Stimulated activated CD4-positive, alpha-beta T cell treated with anti-CD3 and anti-CD28 coated beads, Interleukin-4, amount 100 ng/mL, for 4 hours (primary cell): ENCODE measurements around the gene AKAP8L.
"Not testable (repeated sequence)": the region's sequence is repeated elsewhere in the genome, so short reads cannot be mapped to it uniquely, and the experiment has no call there.

Experiments used
- DNase-seq, 2 experiments: peaks; one replicate each; pipeline ENCODE4 v3.0.0-alpha.2; 2020

Gene AKAP8L

GRCh38 chr19:15417699-15418098, 1.1 kb downstream of the AKAP8L start:
- no peak for DNase-seq

GRCh38 chr19:15412832-15413231, 6.0 kb downstream of the AKAP8L start:
- no peak for DNase-seq

- not testable (repeated sequence) for DNase-seq
Measured at GRCh38 chr19:15411351-15411750, 7.4 kb downstream of the AKAP8L start.

- DNase-seq, result no peak
Measured at GRCh38 chr19:15404780-15405211, 14.0 kb downstream of the AKAP8L start.

- DNase-seq, result no peak
Measured at GRCh38 chr19:15404097-15404779, 14.6 kb downstream of the AKAP8L start.

- no peak for DNase-seq
Measured at GRCh38 chr19:15403151-15403531, 15.6 kb downstream of the AKAP8L start.

GRCh38 chr19:15402411-15403150, 16.2 kb downstream of the AKAP8L start:
- DNase-seq, result no peak

GRCh38 chr19:15401397-15401710, 17.4 kb downstream of the AKAP8L start:
- no peak for DNase-seq

GRCh38 chr19:15400521-15401396, 18.0 kb downstream of the AKAP8L start:
- DNase-seq, result no peak

- no peak for DNase-seq
Measured at GRCh38 chr19:15399635-15400034, 19.2 kb downstream of the AKAP8L start.

GRCh38 chr19:15399234-15399515, 19.6 kb downstream of the AKAP8L start:
- DNase-seq, result no peak

- no peak for DNase-seq
Measured at GRCh38 chr19:15398501-15399233, 20.1 kb downstream of the AKAP8L start.

- DNase-seq, result no peak
Measured at GRCh38 chr19:15397782-15398181, 21.0 kb downstream of the AKAP8L start.

GRCh38 chr19:15397236-15397635, 21.6 kb downstream of the AKAP8L start:
- DNase-seq, result no peak

- DNase-seq, result no peak
Measured at GRCh38 chr19:15396436-15396835, 22.4 kb downstream of the AKAP8L start.

GRCh38 chr19:15395251-15395650, 23.5 kb downstream of the AKAP8L start:
- DNase-seq, result not testable (repeated sequence)

GRCh38 chr19:15394426-15394825, 24.4 kb downstream of the AKAP8L start:
- DNase-seq, result no peak

GRCh38 chr19:15393963-15394362, 24.8 kb downstream of the AKAP8L start:
- no peak for DNase-seq

- no peak for DNase-seq
Measured at GRCh38 chr19:15390814-15391213, 28.0 kb downstream of the AKAP8L start.

- DNase-seq, result no peak
Measured at GRCh38 chr19:15381864-15382263, 36.9 kb downstream of the AKAP8L start.

- no peak for DNase-seq
Measured at GRCh38 chr19:15381429-15381828, 37.4 kb downstream of the AKAP8L start.

GRCh38 chr19:15379999-15380647, 38.7 kb downstream of the AKAP8L start:
- no peak for DNase-seq
